GM20000 (cell line): ENCODE measurements around the gene PLB1.

Experiments used
- DNase-seq: peaks from one replicate; pipeline ENCODE4 v3.0.0; 2012; ENCODE audit warnings: low spot score
- CTCF ChIP-seq: IDR thresholded peaks from 2 replicates; pipeline ENCODE4 v1.5.1; 2012; ENCODE audit warnings: mild to moderate bottlenecking, control low read depth; ENCODE audit errors: extremely low read depth, missing control alignments

The PLB1 gene

GRCh38 chr2:28624436-28624792, 128.6 kb downstream of the PLB1 start:
- no peak for DNase-seq

GRCh38 chr2:28624793-28625701, 129.2 kb downstream of the PLB1 start:
- DNase-seq = peak; percentile 52
- TF ChIP-seq CTCF = no peak

More at GRCh38 chr2:28624436-28624792, 128.6 kb downstream of the PLB1 start:
- TF ChIP-seq CTCF = no peak

- no peak for DNase-seq
- TF ChIP-seq CTCF = no peak
Measured at GRCh38 chr2:28626376-28626775, 130.5 kb downstream of the PLB1 start.

GRCh38 chr2:28626891-28627421, 131.1 kb downstream of the PLB1 start:
- no peak for DNase-seq
- no peak for TF ChIP-seq CTCF

GRCh38 chr2:28627722-28628480, 132.0 kb downstream of the PLB1 start:
- DNase-seq = no peak
- TF ChIP-seq CTCF = no peak

- no peak for DNase-seq
- no peak for TF ChIP-seq CTCF
Measured at GRCh38 chr2:28628506-28628905, 132.6 kb downstream of the PLB1 start.

GRCh38 chr2:28628987-28629386, 133.1 kb downstream of the PLB1 start:
- no peak for DNase-seq
- TF ChIP-seq CTCF = no peak
